Endothelial cell of umbilical vein (primary cell): Measurements from ENCODE around the gene NR2C2. TPM values are rescaled to one million over a fixed set of nuclear protein-coding genes. Genes with fewer than 3 reads are reported as not detected.

ENCODE experiments used
- BruUV-seq: library from RNA; stranded (reverse); fragments of 400-500 nt; replicated peaks from 2 replicates; lab custom pipeline; 2021; lab: Mats Ljungman, UMichigan
- CTCF ChIA-PET: fragments of 300-600, 350-600 bp; sonication (Branson Sonifier 250); formaldehyde crosslinking; loops from one replicate; lab custom pipeline; 2021; ENCODE audit warnings: antibody characterized with exemption, inconsistent platforms; lab: Charles Lee
- POLR2A ChIA-PET: fragments of 300-600, 350-600 bp; sonication (Branson Sonifier 250); formaldehyde crosslinking; loops from one replicate; lab custom pipeline; 2021; ENCODE audit warnings: antibody characterized with exemption, inconsistent platforms; lab: Charles Lee
- DNase-seq: peaks from one replicate; pipeline ENCODE4 v3.0.0-alpha.2; 2011; ENCODE audit warnings: low read depth, low spot score
- FAIRE-seq: peaks from 2 replicates; lab custom pipeline; 2011; peaks lifted over from hg19 to GRCh38; lab: Jason Lieb, UNC
- H2AFZ ChIP-seq: 2 replicates; pipeline ENCODE4 v1.6.0; 2012; ENCODE audit warnings: low read depth, low read length, control low read depth, inconsistent platforms
- H3K27ac ChIP-seq: 2 replicates; pipeline ENCODE4 v1.5.1; 2011; ENCODE audit warnings: low read depth, mild to moderate bottlenecking, control low read depth, low read length, moderate library complexity; ENCODE audit not compliant: insufficient read depth
- H3K27me3 ChIP-seq, 2 experiments: 2 replicates each; pipeline versions ENCODE4 v1.6.0 to v1.6.1; 2011; ENCODE audit warnings: low read length in 2 of 2, mixed read lengths in 1 of 2; ENCODE audit not compliant: control insufficient read depth in 2 of 2, insufficient read depth in 2 of 2
- H3K36me3 ChIP-seq, 2 experiments: 2 replicates in 1 of 2; 3 replicates in 1 of 2; pipeline ENCODE4 v1.5.1; 2011; ENCODE audit warnings: low read length in 2 of 2, mild to moderate bottlenecking in 1 of 2, moderate library complexity in 1 of 2; ENCODE audit not compliant: control insufficient read depth in 2 of 2, insufficient read depth in 2 of 2; ENCODE audit errors: extremely low read depth in 1 of 2
- H3K4me1 ChIP-seq: 3 replicates; pipeline ENCODE4 v1.5.1; 2011; ENCODE audit warnings: mild to moderate bottlenecking, low read length; ENCODE audit not compliant: control insufficient read depth, insufficient read depth; ENCODE audit errors: extremely low read depth
- H3K4me2 ChIP-seq: 2 replicates; pipeline ENCODE4 v1.6.1; 2011; ENCODE audit warnings: low read length, control low read depth, mixed read lengths; ENCODE audit not compliant: insufficient read depth
- H3K4me3 ChIP-seq, 3 experiments: fragments of 200-600 bp in 1 of 3; sonication (generic), shearing (Covaris generic) in 1 of 3; replicated peaks in 1 of 3; 2 replicates each; pipeline ENCODE4 v1.5.1; 2011 to 2016; ENCODE audit warnings: control low read depth in 3 of 3, low read length in 3 of 3, mild to moderate bottlenecking in 2 of 3, inconsistent platforms in 1 of 3, low read depth in 1 of 3, moderate library complexity in 1 of 3; ENCODE audit not compliant: insufficient read depth in 1 of 3
- H3K79me2 ChIP-seq: 2 replicates; pipeline ENCODE4 v1.6.0; 2012; ENCODE audit warnings: low read length, inconsistent platforms; ENCODE audit not compliant: control insufficient read depth, insufficient read depth
- H3K9ac ChIP-seq: replicated peaks from 2 replicates; pipeline ENCODE3; 2011; ENCODE audit warnings: low read length, control low read depth; ENCODE audit not compliant: insufficient read depth; ENCODE audit errors: extremely low read depth
- H3K9me1 ChIP-seq: replicated peaks from 3 replicates; pipeline ENCODE4 v1.6.0; 2011; ENCODE audit warnings: mild to moderate bottlenecking, low read length; ENCODE audit not compliant: control insufficient read depth, insufficient read depth; ENCODE audit errors: extremely low read depth
- H3K9me3 ChIP-seq: replicated peaks from 2 replicates; pipeline ENCODE4 v1.5.1; 2012; ENCODE audit warnings: low read length, inconsistent platforms; ENCODE audit not compliant: control insufficient read depth, insufficient read depth
- H4K20me1 ChIP-seq: replicated peaks from 2 replicates; pipeline ENCODE3; 2011; ENCODE audit warnings: mild to moderate bottlenecking, low read length; ENCODE audit not compliant: control insufficient read depth, insufficient read depth; ENCODE audit errors: extremely low read depth
- CTCF ChIP-seq, 2 donors: IDR thresholded peaks; 1 replicate in 1 of 2; 2 replicates in 1 of 2; pipeline ENCODE4 v1.5.1; 2011; ENCODE audit warnings: low read length in 2 of 2, mild to moderate bottlenecking in 2 of 2, moderate library complexity in 2 of 2, control low read depth in 1 of 2, inconsistent platforms in 1 of 2, low read depth in 1 of 2; ENCODE audit not compliant: insufficient read depth in 1 of 2; ENCODE audit errors: extremely low read depth in 1 of 2
- EZH2 ChIP-seq: IDR thresholded peaks from 2 replicates; pipeline ENCODE4 v1.6.1; 2012; ENCODE audit warnings: borderline replicate concordance, low read depth, mild to moderate bottlenecking, moderate library complexity, low read length, inconsistent platforms; ENCODE audit not compliant: severe bottlenecking
- FOS ChIP-seq: IDR thresholded peaks from 2 replicates; pipeline ENCODE4 v1.6.1; 2011; ENCODE audit warnings: mild to moderate bottlenecking, low read length, moderate library complexity, borderline replicate concordance; ENCODE audit not compliant: insufficient read depth
- GATA2 ChIP-seq: IDR thresholded peaks from 2 replicates; pipeline ENCODE4 v1.7.0; 2011; ENCODE audit warnings: low read depth, mild to moderate bottlenecking, moderate library complexity, mixed read lengths, low read length; ENCODE audit not compliant: insufficient read length, insufficient read depth
- JUN ChIP-seq: IDR thresholded peaks from 2 replicates; pipeline ENCODE4 v1.6.1; 2011; ENCODE audit warnings: borderline replicate concordance, low read depth; ENCODE audit not compliant: insufficient read length, insufficient read depth
- MAX ChIP-seq: IDR thresholded peaks from 2 replicates; pipeline ENCODE4 v1.6.1; 2011; ENCODE audit not compliant: insufficient read depth, insufficient read length
- MYC ChIP-seq: IDR thresholded peaks from one replicate; pipeline ENCODE4 v1.6.1; 2011; ENCODE audit warnings: mild to moderate bottlenecking, low read depth, low read length
- POLR2A ChIP-seq: IDR thresholded peaks from 2 replicates; pipeline ENCODE4 v1.6.1; 2012; ENCODE audit warnings: low read depth, mild to moderate bottlenecking, control low read depth, low read length
- POLR2AphosphoS5 ChIP-seq: IDR thresholded peaks from 2 replicates; pipeline ENCODE4 v1.6.1; 2012; ENCODE audit warnings: low read depth, mild to moderate bottlenecking, control low read depth, low read length, moderate library complexity; ENCODE audit not compliant: insufficient read depth
- dilution Hi-C: fragments of 300-500 bp; cut with MboI; formaldehyde crosslinking; loops from one replicate; pipeline ENCODE4 v1.15.0; 2019; ENCODE audit warnings: low sequenced_read_pairs; ENCODE audit not compliant: extremely low pct_ligation_motif_present
- intact Hi-C: fragments of 100-400 bp; cut with micrococcal nuclease; formaldehyde crosslinking; loops from one replicate; pipeline ENCODE4 v1.10.0; 2022
- polyA plus RNA-seq, 4 experiments: library from polyadenylated mRNA; depleted of rRNA in 3 of 4; stranded (reverse) in 3 of 4; unstranded in 1 of 4; fragments of >200 nt; gene quantifications; 2 replicates each; pipeline versions ENCODE4 v1.2.1 to v1.2.3, GENCODE V29; 2011 to 2012; ENCODE audit warnings: missing spikeins in 1 of 4
- total RNA-seq: library from RNA; stranded (reverse); gene quantifications from 2 replicates; pipeline ENCODE4 v1.2.3, GENCODE V29; 2021

The NR2C2 gene
- total and polyA plus RNA-seq, 2 donors (not counting 3 experiments of a cell fraction or from before 2014, with no cell fraction given), result 20.3 to 59.8 TPM

DNA sequence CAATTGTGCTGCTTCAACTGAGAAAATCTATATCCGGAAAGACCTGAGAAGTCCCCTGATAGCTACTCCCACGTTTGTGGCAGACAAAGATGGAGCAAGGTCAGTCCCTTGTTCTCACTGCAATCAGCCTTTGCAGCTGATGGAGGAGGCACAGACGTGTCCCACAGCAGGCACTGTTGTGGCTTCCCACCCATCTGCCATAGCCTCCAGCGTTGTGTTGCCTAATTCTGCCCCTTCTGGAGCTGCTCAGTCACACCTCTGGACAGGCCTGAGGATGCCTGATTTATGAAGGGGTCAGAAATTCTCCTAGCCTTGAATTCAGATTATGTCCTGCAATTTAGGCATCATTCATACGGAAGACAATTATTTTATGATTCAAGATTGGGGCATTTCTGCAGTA, 75.9 kb downstream of the NR2C2 start:
- ChIA-PET POLR2A (no interaction called here), CTCF (interaction anchor here (1.2 kb wide), 1 partner anchor 8 kb away, joined by 3 read pairs; no protein-coding TSS in a partner anchor)
- no peak overlapping the region for H3K4me2 ChIP-seq
- H3K9me3 ChIP-seq, result no peaks in the 10 kb centered on the region
- no peak overlapping the region for H3K4me3 ChIP-seq
- H3K79me2 ChIP-seq, result no peaks in the 10 kb centered on the region
- intact Hi-C loops, result no loop called here
- no peak for FAIRE-seq
- TF ChIP-seq MYC (no peak), FOS (no peak), JUN (no peak), GATA2 (no peak), EZH2 (no peak), CTCF (IDR thresholded peaks at IDR 0.05; ENCODE audit: extremely low read depth in 1 of 2, insufficient read depth in 1 of 2, low read depth in 1 of 2, low read length in 2 of 2) (no peak), POLR2A (no peak), POLR2AphosphoS5 (no peak), MAX (no peak)
- no peaks in the 10 kb centered on the region for H3K9me1 ChIP-seq
- no peak for DNase-seq
- H3K27ac ChIP-seq, result no peak overlapping the region
- H3K27me3 ChIP-seq, result no peaks in the 10 kb centered on the region
- dilution Hi-C loops, result no loop called here
- H2AFZ ChIP-seq, result no peak overlapping the region
- H3K36me3 ChIP-seq, result peaks cover 28 to 37% of the 10 kb centered on the region in 2 experiments
- no peak overlapping the region for H3K9ac ChIP-seq
- no TSS peak for BruUV-seq
- H3K4me1 ChIP-seq, result no peaks in the 10 kb centered on the region
- H4K20me1 ChIP-seq, result no peaks in the 10 kb centered on the region
